OCI-LY1 (cell line): ENCODE data around the gene PMM1.

Source experiments
- CTCF ChIP-seq: fragments of 200-600 bp; sonication (generic), shearing (Covaris generic); IDR thresholded peaks from 2 replicates; pipeline ENCODE4 v1.5.1; 2017; ENCODE audit warnings: mild to moderate bottlenecking, antibody characterized with exemption, low read length, moderate library complexity, mixed read lengths
- EZH2 ChIP-seq: fragments of 200-600 bp; sonication (generic), shearing (Covaris generic); IDR thresholded peaks from 2 replicates; pipeline ENCODE4 v1.8.0; 2017; ENCODE audit warnings: borderline replicate concordance, mixed run types, mild to moderate bottlenecking, antibody characterized with exemption, low read length, moderate library complexity, mixed read lengths

- TF ChIP-seq CTCF (no peak), EZH2 (no peak)
Measured at GRCh38 chr22:41600976-41601375, 11.3 kb upstream of the PMM1 start.
